HepG2 (cell line): ENCODE results near the gene DNAJA2. TPM values are rescaled to one million over a fixed set of nuclear protein-coding genes. Genes with fewer than 3 reads are reported as not detected.
A peak's percentile ranks its signal among the peaks of the same experiment; 100 is the strongest.

ENCODE experiments used
- AGO2 ChIP-seq: fragments of 200-400 bp; formaldehyde crosslinking; optimal IDR thresholded peaks from 2 replicates; pipeline ENCODE3; 2017; ENCODE audit warnings: mild to moderate bottlenecking, low read depth, low read length, moderate library complexity
- ARID5B ChIP-seq: IDR thresholded peaks from 2 replicates; pipeline ENCODE4 v1.4.0; 2020; ENCODE audit warnings: mild to moderate bottlenecking, missing genetic modification reagents
- BRD4 ChIP-seq: sonication (generic); formaldehyde crosslinking; IDR thresholded peaks from 2 replicates; pipeline ENCODE4 v1.4.0; 2020; ENCODE audit warnings: missing genetic modification reagents
- HNF1B ChIP-seq: sonication (generic); formaldehyde crosslinking; IDR thresholded peaks from 2 replicates; pipeline ENCODE4 v1.5.1; 2020; ENCODE audit warnings: mild to moderate bottlenecking, moderate library complexity, missing genetic modification reagents
- MYNN ChIP-seq: sonication (generic); formaldehyde crosslinking; IDR thresholded peaks from 2 replicates; pipeline ENCODE4 v1.4.0; 2020; ENCODE audit warnings: mild to moderate bottlenecking, low read depth, missing genetic modification reagents
- NR3C1 ChIP-seq: sonication (generic); formaldehyde crosslinking; IDR thresholded peaks from 2 replicates; pipeline ENCODE4 v1.4.0; 2020; ENCODE audit warnings: missing genetic modification reagents
- SP4 ChIP-seq: sonication (generic); formaldehyde crosslinking; IDR thresholded peaks from 2 replicates; pipeline ENCODE4 v1.8.1; 2023; ENCODE audit warnings: mild to moderate bottlenecking, missing genetic modification reagents
- ZNF547 ChIP-seq: sonication (generic); formaldehyde crosslinking; IDR thresholded peaks from 2 replicates; pipeline ENCODE4 v1.5.1; 2020; ENCODE audit warnings: mild to moderate bottlenecking, missing genetic modification reagents
- ZNF563 ChIP-seq: sonication (generic); formaldehyde crosslinking; IDR thresholded peaks from 2 replicates; pipeline ENCODE4 v1.8.0; 2022; ENCODE audit warnings: mild to moderate bottlenecking, moderate library complexity, missing genetic modification reagents
- ZNF598 ChIP-seq: sonication (generic); formaldehyde crosslinking; IDR thresholded peaks from 2 replicates; pipeline ENCODE4 v1.5.1; 2020; ENCODE audit warnings: mild to moderate bottlenecking, missing genetic modification reagents, borderline replicate concordance
- ZNF687 ChIP-seq: sonication (generic); formaldehyde crosslinking; IDR thresholded peaks from 2 replicates; pipeline ENCODE4 v1.5.1; 2020; ENCODE audit warnings: mild to moderate bottlenecking, missing genetic modification reagents, moderate library complexity
- ZNF709 ChIP-seq: sonication (generic); formaldehyde crosslinking; IDR thresholded peaks from 2 replicates; pipeline ENCODE4 v1.5.0; 2020; ENCODE audit warnings: mild to moderate bottlenecking, missing genetic modification reagents
- ZNF761 ChIP-seq: sonication (generic); formaldehyde crosslinking; conservative IDR thresholded peaks from 2 replicates; pipeline ENCODE4 v1.4.0; 2020; ENCODE audit warnings: mild to moderate bottlenecking, missing genetic modification reagents
- ZSCAN25 ChIP-seq: sonication (generic); formaldehyde crosslinking; IDR thresholded peaks from 2 replicates; pipeline ENCODE4 v1.8.0; 2022; ENCODE audit warnings: mild to moderate bottlenecking, missing genetic modification reagents
- polyA plus RNA-seq, 8 experiments: library from polyadenylated mRNA; depleted of rRNA in 3 of 8; stranded (reverse) in 7 of 8; unstranded in 1 of 8; fragments of >200 nt; fragmentation: Illumina TruSeq in 4 of 8; extraction: Trizol in 4 of 8; gene quantifications; 2 replicates each; pipeline versions ENCODE4 v1.2.1 to v1.2.3, GENCODE V29; 2011 to 2016; ENCODE audit warnings: low read depth in 4 of 8, missing spikeins in 1 of 8, mixed read lengths in 1 of 8; ENCODE audit not compliant: insufficient read depth in 1 of 8
- total RNA-seq, 5 experiments: library from RNA; depleted of rRNA; stranded (reverse); fragments of >200 nt; fragmentation: Illumina TruSeq; extraction: Trizol; gene quantifications; 2 replicates each; pipeline ENCODE4 v1.2.3, GENCODE V29; 2016; ENCODE audit warnings: low read depth in 1 of 5
- TF ChIP-seq, protein P1 (sequence below): IDR thresholded peaks from 2 replicates; pipeline ENCODE4 v1.6.1; 2018; ENCODE audit warnings: missing genetic modification reagents, mild to moderate bottlenecking, missing compliant biosample characterization
- TF ChIP-seq, protein P2 (sequence below): IDR thresholded peaks from 2 replicates; pipeline ENCODE4 v1.6.1; 2016; ENCODE audit warnings: mild to moderate bottlenecking, missing biosample characterization, missing genetic modification reagents

The DNAJA2 gene
- total and polyA plus RNA-seq, 2 of the 13 experiments (the other 11 are each of a cell fraction or from before 2014, with no cell fraction given), result 25.4 to 176 TPM

DNA sequence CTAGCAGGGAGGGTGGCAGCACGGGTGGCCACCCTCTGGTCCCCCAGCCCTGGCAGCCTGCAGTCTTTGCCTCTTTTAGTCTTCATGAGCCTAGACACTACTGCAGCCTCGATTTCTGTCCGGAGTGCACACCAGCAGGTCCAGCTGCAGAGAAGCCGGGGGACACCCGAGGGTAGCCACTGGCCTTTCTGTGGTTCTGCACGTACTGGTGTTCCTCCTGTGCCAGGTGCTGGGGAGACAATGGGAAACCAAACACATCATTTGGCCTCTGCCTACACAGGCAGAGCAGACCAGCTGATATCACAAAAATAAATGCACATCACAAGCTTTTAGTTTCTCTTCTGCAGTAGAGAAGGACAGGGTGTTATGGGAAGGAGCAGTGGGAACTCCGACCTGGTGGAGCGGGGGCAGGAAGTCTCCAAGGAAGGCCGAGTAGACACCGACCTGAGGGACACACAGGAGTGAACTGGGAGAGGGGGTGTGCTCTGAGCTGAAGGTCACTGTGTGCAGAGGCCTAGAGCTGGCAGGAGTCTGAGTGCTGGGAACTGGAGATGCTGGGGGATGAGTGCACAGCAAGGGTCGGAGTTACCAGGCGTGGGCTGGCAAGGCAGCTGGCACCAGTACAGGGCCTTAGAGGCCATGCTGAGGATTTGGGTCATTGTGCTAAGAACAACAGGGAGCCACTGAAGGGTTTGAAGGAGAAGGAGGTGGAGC lies 66.3 kb downstream of the DNAJA2 start (continued):
- TF ChIP-seq, protein P1, sequence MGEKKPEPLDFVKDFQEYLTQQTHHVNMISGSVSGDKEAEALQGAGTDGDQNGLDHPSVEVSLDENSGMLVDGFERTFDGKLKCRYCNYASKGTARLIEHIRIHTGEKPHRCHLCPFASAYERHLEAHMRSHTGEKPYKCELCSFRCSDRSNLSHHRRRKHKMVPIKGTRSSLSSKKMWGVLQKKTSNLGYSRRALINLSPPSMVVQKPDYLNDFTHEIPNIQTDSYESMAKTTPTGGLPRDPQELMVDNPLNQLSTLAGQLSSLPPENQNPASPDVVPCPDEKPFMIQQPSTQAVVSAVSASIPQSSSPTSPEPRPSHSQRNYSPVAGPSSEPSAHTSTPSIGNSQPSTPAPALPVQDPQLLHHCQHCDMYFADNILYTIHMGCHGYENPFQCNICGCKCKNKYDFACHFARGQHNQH (CRISPR knock-in tag), result 0 out of 2 replicates have a peak, but pooled peaks have one; percentile 11
- 0 out of 2 replicates have a peak, but pooled peaks have one; percentile 41 for TF ChIP-seq BRD4 (CRISPR knock-in tag)
- no peak for TF ChIP-seq NR3C1
- TF ChIP-seq ARID5B (CRISPR knock-in tag), result 0 out of 2 replicates have a peak, but pooled peaks have one; percentile 8
- peak; percentile 64 for TF ChIP-seq AGO2
- 0 out of 2 replicates have a peak, but pooled peaks have one; percentile 30 for TF ChIP-seq ZNF563 (CRISPR knock-in tag)
- TF ChIP-seq ZNF598 (CRISPR knock-in tag), result peak; percentile 59; the same call in 1 of the 2 replicates
- TF ChIP-seq HNF1B, result no peak
- no peak for TF ChIP-seq MYNN (CRISPR knock-in tag)
- peak; percentile 47; the same call in 1 of the 2 replicates for TF ChIP-seq ZNF687 (CRISPR knock-in tag)
- TF ChIP-seq, protein P2, sequence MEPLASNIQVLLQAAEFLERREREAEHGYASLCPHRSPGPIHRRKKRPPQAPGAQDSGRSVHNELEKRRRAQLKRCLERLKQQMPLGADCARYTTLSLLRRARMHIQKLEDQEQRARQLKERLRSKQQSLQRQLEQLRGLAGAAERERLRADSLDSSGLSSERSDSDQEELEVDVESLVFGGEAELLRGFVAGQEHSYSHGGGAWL (CRISPR knock-in tag), result no peak
- TF ChIP-seq ZNF547, result 0 out of 2 replicates have a peak, but pooled peaks have one; percentile 50
- TF ChIP-seq SP4 (CRISPR knock-in tag), result no peak
- peak; percentile 48; the same call in 1 of the 2 replicates for TF ChIP-seq ZNF709 (CRISPR knock-in tag)
- no peak for TF ChIP-seq ZSCAN25 (CRISPR knock-in tag)
- TF ChIP-seq ZNF761, result 0 out of 2 replicates have a peak, but pooled peaks have one; percentile 23
